Skeletal muscle satellite cell (primary cell): ENCODE data around the gene KIRREL2. TPM values are rescaled to one million over a fixed set of nuclear protein-coding genes. Genes with fewer than 3 reads are reported as not detected.
A peak's percentile ranks its signal among the peaks of the same experiment; 100 is the strongest.

Experiments
- H3K27me3 ChIP-seq: 2 replicates; pipeline ENCODE4 v1.7.0; 2013; ENCODE audit warnings: low read length; ENCODE audit not compliant: control insufficient read depth, insufficient read depth
- H3K36me3 ChIP-seq: 2 replicates; pipeline ENCODE4 v1.7.0; 2013; ENCODE audit warnings: mild to moderate bottlenecking, control low read depth, low read length; ENCODE audit not compliant: insufficient read depth
- H3K4me1 ChIP-seq: 2 replicates; pipeline ENCODE4 v1.7.0; 2013; ENCODE audit warnings: low read length; ENCODE audit not compliant: control insufficient read depth, insufficient read depth
- H3K4me2 ChIP-seq: 2 replicates; pipeline ENCODE4 v1.7.0; 2013; ENCODE audit warnings: mild to moderate bottlenecking, low read length
- H3K4me3 ChIP-seq: 2 replicates; pipeline ENCODE4 v1.7.0; 2013; ENCODE audit warnings: low read length
- H3K9ac ChIP-seq: 2 replicates; pipeline ENCODE4 v1.7.0; 2013; ENCODE audit warnings: mild to moderate bottlenecking, low read depth, low read length, moderate library complexity
- H3K9me3 ChIP-seq: replicated peaks from 2 replicates; pipeline ENCODE4 v1.7.0; 2013; ENCODE audit warnings: mild to moderate bottlenecking, control low read depth, low read length
- small RNA-seq: library from RNA; depleted of rRNA; stranded (forward); fragments of <200 nt; gene quantifications from one replicate; pipeline ENCODE3, GENCODE V24; 2012

KIRREL2 gene

DNA sequence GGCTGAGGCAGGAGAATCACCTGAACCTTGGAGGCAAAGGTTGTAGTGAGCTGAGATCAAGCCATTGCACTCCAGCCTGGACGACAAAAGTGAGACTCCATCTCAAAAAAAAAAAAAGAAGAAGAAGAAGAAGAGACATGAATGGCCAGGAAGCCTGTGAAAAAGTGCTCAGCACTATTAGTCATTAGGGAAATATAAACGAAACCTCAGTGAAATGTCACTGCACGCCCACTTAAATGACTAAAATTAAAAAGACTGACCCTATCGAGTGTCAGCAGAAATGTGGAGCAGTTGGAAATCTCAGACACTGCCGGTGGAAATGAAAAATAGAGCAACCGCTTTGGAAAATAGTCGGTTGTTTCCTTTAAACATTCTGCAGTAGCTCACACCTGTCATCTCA lies 56.9 kb downstream of the KIRREL2 start:
- H3K36me3 ChIP-seq = no peaks in the 10 kb centered on the region
- peak overlapping the region; percentile 70 for H3K4me2 ChIP-seq
- H3K27me3 ChIP-seq = no peaks in the 10 kb centered on the region
- H3K9me3 ChIP-seq = no peaks in the 10 kb centered on the region
- H3K9ac ChIP-seq = peak overlapping the region; percentile 9
- peak overlapping the region; percentile 31 for H3K4me3 ChIP-seq
- H3K4me1 ChIP-seq = peaks cover 7% of the 10 kb centered on the region

DNA sequence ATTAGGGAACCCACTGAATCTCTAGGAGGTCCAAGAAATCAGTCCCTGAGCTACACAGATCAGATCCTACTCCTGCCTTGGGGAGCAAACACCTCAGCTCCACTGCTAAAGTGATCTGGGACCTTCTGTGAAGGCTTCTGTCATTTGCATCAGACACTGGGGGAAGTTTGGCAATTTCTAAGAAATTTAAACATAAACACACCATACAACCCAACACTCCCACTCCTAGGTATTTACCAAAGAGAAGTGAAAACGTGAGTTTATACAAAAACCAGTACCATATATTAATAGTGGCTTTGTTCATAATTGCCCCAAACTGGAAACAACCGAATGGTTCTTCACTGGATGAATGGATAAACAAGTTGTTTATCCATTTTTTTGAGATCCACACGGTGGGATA lies 58.7 kb downstream of the KIRREL2 start:
- Histone ChIP-seq H3K4me1 (peaks cover 7% of the 10 kb centered on the region), H3K27me3 (peaks cover 6% of the 10 kb centered on the region), H3K36me3 (no peaks in the 10 kb centered on the region), H3K9me3 (no peaks in the 10 kb centered on the region), H3K9ac (no peak overlapping the region), H3K4me2 (no peak overlapping the region), H3K4me3 (no peak overlapping the region)

Small RNAs within 50 kb of the gene (small RNA-seq; reads per million reads assigned to genes)
- gene RN7SL402P = not detected
